Effector CD8-positive, alpha-beta T cell (primary cell): ENCODE measurements around the gene OR10G3.

Experiments used
- DNase-seq: peaks from one replicate; lab custom pipeline; 2025; lab: John Stamatoyannopoulos, UW

OR10G3 gene

DNA sequence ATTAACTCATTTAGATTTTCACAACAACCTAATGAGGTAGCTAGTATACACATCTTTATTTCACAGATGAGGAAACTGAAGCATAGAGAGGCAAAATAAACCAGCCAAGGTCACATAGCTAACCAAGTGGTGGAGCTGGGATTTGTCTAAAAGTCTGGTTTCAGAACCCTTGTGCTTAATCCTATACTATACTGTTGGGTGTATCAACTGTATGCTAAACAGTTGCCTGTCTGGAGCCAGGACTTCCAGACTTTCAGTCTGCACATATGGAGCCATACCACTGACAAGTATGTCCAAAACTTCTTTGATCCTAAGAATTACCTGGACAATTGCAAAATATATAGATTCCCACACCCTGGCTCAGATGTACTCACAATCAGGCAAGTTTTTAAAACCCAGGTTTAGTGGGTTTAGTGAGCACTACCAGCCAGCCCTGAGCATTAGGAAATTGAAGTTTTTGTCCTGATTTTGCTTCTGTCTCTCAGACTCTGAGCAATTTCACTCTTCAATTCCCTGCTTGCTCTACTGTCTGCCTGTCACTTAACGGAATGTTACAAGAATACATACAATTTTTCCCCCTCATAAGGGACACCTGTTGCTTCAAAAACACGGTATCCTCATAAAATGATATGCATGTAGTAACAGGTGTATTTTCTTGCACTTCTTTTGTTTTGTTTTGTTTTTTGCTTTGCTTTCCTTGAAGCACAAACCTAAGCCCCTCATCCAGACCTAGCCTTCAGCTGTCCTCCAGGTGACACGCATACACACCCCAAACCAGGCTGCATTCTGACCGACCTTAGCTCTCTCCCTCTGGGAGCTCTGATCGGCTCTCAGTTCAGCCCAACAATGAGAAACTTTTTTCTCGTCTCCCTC lies 44.1 kb downstream of the OR10G3 start:
- DNase-seq: no peak

DNA sequence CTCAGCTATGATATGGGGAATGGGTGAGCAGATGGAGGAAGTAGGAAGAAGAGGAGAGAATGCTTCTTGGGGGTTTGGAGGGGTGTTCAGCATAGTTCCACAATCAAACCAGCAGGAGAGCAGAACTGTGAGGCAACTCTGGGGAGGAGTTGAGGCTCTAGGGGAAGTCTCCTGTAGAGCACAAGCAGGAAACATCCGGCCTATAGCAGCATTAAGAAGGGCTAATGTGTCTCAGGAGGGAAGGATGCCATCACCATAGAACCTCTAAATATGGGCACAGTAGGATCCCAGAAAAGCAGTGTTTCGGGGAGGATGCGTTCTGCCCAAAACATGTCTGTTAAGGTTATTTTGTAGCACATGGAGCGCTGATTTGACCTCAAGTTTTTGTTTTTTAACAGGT lies 45.3 kb downstream of the OR10G3 start:
- DNase-seq: no peak

DNA sequence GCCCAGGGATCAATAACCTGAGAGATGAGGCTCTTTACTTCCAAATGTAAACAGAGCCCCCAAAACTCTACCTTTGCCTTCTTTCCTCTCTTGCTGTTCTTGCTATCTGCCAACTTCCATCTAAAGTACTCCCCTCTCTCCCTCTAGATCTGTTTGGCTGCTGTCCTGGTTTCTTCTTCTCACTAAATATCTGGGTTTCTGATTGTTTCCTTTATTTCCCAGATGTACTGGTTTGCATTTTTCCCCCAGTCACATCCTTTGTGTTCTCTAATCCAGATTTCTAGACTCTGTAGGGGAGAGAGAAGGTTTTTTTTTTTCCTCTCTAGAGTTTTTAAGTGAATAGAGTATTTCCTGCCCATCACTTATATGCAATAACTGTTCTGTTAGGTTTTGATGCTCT lies 46.6 kb downstream of the OR10G3 start:
- no peak for DNase-seq

DNA sequence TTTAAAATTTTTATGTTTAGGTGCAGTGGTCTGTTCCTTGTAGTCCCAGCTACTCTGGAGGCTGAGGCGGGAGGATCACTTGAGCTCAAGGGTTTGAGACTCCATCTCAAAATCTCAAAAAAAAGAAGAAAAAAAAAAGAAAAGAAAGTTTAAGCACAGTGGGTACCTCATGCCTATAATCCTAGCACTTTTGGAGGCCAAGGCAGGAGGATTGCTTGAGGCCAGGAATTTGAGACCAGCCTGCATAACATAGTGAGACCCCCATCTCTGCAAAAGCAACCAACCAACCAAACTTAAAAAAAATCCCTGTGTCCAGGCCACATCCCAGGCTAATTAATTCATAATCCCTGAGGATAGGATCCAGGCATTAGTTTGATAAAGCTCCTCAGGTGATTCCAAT lies 50.4 kb downstream of the OR10G3 start:
- DNase-seq: no peak

DNA sequence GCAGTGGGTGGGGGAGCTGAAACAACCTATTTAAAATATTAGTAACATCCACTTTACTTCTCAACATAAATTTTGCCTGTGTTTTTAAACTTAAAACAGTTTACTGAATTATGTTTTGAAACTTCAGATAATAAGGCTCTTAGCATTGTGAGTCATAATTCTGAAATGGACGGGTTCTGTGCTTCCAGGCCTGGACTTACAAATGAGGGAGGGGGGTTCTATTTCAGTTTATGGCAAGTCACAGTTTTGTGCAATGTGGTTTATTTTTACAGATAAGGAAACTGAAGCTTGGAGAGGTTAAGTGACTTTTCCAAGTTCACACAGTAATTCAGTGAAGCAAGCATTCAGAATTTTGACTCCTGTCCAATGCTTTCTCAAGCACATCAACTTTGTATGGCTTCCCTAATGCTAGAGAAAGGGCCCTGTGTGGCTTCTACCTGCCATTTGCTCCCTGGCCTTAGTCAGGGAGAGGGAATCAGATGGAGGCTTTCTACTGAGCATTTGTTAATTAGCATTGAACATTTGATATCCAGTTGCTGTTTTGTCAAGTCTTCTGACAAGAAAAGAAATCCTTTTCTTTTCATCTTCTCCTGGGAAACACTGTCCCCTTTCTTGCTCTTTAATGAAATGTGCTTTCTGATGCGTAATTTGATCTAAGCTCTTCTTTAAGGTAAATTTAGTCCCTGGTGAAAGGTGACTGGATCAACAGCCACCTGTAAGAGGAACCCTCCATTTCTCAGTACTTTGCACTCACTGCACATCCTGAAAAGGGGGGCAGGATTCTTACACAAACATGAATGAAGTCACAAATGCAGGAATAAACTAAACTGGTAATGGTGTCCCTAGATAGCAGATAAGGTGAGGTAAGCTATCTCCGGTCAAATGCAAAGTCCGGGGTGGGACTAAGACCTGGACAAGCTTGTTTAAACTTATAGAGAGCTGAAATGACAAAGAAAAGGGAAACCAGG lies 51.2 kb downstream of the OR10G3 start:
- DNase-seq: no peak

DNA sequence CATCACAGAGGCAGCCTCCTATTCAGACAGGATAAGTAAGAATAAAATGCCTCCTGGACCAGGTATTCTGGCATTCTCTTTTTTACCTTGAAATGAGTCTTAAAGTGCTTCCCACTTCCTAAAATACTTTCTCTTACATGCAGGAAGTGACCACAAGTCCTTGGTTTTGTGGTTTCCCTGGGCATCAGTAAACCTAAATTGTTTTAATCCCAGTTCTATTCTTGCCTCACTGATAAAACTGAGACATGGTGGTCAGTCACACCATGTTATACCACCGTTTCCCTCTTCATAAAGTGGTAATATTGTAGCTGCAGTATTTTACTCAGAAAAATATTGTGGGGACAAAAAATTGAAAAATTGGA lies 52.6 kb downstream of the OR10G3 start:
- DNase-seq: no peak

DNA sequence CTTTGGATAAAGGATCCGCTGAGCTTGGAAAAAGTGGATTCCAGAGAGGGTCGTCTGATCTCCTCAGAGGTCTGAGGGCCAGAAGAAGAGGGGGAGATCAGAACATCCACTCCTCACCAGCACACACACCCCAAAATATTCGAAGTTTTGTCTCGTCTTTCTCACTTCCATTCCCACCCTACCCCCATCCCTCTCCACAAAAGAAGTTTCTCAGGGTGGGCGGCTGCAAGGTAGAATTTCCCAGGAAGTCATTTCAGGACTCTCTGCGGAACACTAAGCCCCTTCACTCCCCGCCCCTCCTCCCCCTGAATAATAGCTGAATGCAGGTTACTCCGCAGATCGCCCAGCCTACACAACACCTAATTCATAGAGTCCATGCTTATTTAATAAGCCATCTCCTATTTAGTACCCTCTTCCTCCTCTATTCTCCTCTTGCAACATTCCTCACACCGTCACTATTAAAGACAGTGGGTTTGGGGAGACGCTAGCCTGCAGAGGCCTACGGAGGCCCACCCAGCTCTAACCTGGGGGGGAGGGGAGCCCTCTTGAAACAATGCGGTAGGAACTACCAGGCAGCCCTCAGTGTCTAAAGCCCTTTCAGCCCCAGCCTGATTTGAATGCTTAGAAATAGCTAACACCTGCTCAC lies 53.1 kb downstream of the OR10G3 start:
- no peak for DNase-seq

DNA sequence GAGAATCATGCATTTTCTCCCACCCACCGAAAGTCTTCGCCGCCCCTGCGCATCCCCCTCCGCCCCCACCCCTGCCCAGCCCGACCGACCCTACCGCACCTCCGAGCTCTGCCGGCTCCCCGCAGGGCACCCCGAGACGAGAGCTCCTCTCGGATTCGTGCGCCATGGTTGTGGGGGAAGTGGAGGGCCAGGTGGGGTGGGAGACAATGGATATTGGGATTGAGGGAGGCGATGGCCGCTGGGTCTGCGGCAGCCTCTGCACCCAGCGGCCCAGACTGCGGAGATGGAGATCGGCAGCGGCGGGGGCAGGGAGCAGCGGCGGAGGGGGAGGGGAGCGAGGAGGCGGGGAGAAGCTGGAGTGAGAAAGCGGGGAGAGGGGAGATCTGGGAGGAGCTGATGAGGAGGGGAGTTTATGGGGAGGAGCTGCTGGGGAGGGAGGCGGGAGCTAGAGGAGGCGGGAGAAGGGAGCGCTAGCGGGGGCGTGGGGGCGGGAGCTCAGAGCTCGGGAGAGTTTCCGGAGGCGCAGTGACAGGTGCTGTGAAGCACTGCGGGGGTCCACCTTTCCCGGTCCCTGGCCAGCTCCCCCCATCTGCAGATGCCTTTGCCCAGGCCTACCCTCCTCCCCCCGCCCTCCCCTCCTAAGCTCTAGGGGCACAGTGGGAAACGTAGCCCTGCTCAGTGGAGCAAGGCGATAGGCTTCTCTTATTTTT lies 53.8 kb downstream of the OR10G3 start, which contains the start of gene SALL2:
SALL2 (minus strand) TSS at position 385 of the 710 bp plus-strand sequence; CDS start at position 166, 219 bp downstream.
- DNase-seq: peak; percentile 69

DNA sequence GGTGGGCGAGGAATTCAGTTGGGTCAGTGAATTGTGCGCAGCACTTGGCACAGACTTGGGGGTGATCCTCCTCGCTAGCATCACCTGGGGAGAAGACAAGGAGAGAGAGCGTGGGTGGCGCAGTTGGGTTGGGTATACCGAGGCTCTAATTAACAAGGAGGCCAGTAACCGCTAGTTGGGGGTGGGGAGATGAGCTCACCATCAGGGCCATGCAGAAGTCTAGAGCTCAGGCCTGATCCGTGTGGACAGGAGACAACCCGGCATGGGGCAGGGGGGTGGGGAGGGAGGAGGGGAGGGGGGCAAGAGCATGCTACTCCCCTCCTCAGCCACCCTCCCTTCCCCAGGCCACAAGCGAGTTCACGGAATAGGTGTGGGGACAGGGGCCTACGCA lies 54.3 kb downstream of the OR10G3 start:
- no peak for DNase-seq

DNA sequence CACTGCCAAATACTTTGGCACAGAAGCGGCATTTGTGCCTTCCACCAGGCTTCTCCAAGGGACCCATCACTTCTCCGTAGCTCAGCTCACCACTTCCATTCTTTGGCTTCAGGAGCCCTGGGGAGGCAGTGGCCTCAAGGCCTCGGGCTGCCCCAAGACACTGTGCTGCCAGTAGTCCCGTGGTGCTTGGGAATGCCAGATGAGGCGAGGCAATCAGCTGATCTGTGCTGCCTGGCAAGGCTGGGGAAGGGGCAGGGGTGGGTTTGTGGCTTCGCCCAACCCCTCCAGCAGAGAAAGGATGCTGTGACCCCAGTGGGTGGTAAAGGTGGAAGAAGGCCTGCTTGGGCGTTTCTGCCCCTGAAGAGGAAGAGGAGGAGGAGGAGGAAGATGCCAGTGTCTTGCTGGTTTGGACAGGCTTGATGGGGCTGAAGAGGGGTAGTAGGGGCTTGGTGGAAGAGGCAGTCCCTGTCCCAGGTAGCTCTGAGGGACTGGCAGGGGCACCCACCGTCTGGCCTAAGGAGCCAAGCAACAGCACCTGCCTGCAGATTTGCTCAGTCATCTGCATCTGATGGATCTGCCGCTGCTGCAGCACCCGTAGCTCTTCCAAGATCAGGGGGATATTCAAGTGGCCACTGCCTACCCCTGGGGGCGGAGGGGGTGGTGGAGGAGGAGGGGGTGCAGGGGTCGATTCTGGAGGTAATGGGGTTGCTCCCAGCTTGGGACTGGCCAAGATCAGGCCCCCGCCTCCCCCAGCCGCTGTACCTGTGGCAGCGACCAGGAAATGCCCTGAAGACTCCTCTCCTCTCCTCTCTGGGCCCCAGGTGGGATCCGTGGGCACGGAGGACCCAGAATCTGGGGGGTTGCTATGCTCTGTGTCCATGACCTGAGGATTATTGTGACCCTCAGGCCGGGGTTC lies 55.0 kb downstream of the OR10G3 start:
- no peak for DNase-seq

DNA sequence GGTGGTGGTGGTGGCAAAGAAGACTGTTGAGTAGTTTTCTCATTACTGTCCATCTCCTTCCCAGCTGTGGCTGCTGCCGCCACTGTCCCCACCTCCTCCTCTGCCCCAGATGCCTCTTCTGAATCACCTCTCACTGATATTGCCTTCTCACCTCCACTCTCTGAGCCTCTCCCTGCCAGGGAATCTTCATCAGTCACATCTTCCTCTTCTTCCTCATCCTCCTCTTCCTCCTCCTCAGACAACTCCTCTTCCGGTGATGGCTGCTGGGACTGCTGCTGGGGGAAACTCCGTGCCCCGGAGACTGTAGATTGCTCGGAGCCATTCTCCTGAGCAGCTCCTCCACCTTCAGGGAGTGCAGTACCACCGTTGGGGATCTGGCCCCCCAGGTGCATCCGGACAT lies 56.7 kb downstream of the OR10G3 start:
- no peak for DNase-seq

DNA sequence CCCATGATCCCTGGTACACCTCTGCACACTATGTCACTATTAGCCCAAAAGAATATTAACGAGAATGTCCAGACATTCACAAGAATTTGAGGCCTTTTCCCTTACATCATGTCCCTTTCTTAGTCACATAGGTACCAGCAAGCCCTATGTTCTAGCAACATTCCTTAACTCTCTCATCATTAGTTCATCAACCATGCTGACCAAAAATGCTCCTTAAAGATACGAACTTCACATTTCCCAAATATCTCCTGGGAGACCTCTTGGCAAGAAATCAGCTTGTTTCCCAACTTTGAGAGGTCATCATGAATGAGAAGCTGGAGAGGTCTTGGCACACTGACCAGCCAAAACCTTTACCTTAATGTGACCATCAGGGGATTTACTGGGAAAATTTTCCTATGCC lies 58.4 kb downstream of the OR10G3 start:
- DNase-seq: no peak

DNA sequence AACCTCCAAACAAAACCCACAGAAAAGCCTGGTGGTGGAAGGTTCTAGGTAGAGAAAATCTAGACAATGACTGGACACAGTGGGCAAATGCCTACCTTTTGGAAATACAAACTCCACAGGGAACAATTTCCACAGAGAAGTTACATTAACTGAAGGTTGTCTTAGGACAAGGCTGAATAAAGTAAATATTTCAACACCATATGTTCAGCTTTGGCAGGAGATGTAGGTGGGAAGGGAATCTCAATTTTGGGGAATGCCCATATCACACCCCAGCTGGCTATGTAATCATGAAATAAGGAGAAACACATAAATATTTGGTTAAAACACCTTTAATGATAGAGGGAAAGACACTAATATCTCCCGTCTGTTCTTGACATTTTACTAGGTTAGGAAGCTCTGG lies 59.1 kb downstream of the OR10G3 start:
- no peak for DNase-seq

DNA sequence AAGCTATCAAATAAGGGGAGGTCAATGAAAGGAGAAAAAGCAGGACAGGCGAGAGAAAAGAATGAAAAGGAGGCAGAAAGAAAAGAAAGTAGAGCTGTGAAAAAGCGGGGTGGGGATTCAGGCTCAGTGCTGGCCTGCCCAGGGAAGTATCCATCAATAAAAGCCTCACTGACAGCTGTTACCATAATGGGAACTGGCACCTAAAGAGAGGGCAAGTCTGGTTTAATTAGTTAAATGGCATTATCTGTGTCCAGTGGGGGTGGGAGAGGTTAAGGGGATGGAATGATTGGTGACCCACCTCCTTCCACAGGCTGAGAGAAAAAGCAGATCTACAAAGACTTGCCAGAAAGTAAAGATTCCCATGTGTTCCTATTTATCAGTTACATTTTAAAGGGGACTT lies 61.2 kb downstream of the OR10G3 start:
- DNase-seq: no peak
